ENCODE results near the gene OR11H6.

DNA sequence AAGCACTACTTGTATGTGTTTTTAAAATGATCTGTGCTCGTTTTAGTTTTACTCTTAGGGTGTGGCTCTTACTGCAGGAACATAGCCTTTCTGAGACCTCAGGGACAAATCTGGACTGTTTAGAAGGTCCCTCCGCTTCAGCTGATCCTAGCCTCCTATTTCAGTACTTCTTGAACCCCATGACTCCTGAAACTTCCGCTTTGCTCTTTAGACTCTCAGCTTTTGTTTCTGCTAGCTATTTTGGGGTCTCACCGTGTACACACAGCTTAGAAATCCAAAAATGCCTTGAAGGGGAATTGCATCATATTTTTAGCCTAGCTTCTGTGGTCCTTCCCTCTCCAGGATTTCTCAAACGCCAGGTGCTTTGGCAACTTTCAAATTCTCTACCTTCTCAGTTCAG lies 24.5 kb upstream of the OR11H6 start:
- TF ChIP-seq, protein P1, sequence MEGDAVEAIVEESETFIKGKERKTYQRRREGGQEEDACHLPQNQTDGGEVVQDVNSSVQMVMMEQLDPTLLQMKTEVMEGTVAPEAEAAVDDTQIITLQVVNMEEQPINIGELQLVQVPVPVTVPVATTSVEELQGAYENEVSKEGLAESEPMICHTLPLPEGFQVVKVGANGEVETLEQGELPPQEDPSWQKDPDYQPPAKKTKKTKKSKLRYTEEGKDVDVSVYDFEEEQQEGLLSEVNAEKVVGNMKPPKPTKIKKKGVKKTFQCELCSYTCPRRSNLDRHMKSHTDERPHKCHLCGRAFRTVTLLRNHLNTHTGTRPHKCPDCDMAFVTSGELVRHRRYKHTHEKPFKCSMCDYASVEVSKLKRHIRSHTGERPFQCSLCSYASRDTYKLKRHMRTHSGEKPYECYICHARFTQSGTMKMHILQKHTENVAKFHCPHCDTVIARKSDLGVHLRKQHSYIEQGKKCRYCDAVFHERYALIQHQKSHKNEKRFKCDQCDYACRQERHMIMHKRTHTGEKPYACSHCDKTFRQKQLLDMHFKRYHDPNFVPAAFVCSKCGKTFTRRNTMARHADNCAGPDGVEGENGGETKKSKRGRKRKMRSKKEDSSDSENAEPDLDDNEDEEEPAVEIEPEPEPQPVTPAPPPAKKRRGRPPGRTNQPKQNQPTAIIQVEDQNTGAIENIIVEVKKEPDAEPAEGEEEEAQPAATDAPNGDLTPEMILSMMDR (IDR thresholded peaks at IDR 0.05) = no peak
- TF ChIP-seq EP300 (IDR thresholded peaks at IDR 0.05) = no peak
